Measurements from ENCODE around the gene TRPM5.

DNA sequence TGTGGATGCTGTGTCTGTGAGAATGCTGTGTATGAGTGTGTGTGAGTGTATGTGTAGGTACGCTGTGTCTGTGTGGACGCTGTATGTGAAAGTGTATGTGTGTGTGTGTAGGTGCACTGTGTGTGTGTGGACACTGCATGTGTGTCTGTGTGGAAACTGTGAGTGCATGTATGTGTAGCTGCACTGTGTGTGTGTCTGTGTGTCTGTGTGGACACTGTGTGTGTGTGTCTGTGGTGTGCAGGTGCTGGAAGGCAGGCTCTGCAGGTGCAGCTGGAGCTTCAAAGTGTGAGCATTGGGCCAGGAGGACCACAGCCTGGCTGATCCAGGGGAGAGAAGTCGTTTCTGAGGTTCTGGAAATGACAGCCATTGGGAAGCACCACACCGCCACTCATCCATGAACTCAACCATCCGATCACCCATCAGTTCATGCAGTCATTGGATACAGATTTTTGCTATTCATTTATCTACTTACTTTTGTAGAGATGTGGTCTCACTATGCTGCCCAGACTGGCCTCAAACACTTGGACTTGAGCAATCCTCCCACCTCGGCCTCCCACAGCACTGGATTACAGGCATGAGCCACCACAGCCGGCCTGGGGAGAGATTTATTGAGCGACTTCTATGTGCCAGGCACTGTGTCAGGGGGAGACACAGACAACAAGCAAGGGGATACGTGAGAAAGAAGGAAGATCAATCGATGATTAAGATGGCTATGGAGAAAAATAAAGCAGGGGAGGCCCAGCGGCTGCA, 9.6 kb downstream of the TRPM5 start:
- TF ChIP-seq RELA (CRISPR knock-in tag; IDR thresholded peaks at IDR 0.05; ENCODE audit: borderline replicate concordance) (no peak), CTCF (IDR thresholded peaks at IDR 0.05) (no peak), ELF4 (CRISPR knock-in tag; IDR thresholded peaks at IDR 0.05; ENCODE audit: low read depth) (no peak), ZNF263 (CRISPR knock-in tag; IDR thresholded peaks at IDR 0.05; ENCODE audit: low read depth) (no peak), ZNF512 (CRISPR knock-in tag; IDR thresholded peaks at IDR 0.05; ENCODE audit: borderline replicate concordance) (no peak), ZBTB43 (CRISPR knock-in tag; IDR thresholded peaks at IDR 0.05) (no peak), SP1 (CRISPR knock-in tag; conservative IDR thresholded peaks at IDR 0.05) (no peak), ATF2 (CRISPR knock-in tag; IDR thresholded peaks at IDR 0.05; ENCODE audit: borderline replicate concordance, low read depth) (no peak), SMAD3 (CRISPR knock-in tag; IDR thresholded peaks at IDR 0.05; ENCODE audit: borderline replicate concordance) (no peak), ATF3 (CRISPR knock-in tag; conservative IDR thresholded peaks at IDR 0.05) (no peak)
- TF ChIP-seq, protein P1, sequence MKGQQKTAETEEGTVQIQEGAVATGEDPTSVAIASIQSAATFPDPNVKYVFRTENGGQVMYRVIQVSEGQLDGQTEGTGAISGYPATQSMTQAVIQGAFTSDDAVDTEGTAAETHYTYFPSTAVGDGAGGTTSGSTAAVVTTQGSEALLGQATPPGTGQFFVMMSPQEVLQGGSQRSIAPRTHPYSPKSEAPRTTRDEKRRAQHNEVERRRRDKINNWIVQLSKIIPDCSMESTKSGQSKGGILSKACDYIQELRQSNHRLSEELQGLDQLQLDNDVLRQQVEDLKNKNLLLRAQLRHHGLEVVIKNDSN (CRISPR knock-in tag; IDR thresholded peaks at IDR 0.05), result no peak

Measured in WTC11 (cell line).